Measurements from ENCODE around the gene MAN2A1.

GRCh38 chr5:109721741-109722140 lies 32.0 kb downstream of the MAN2A1 start:
- TF ChIP-seq CTCF (IDR thresholded peaks at IDR 0.05; ENCODE audit: poor library complexity, severe bottlenecking): no peak
- no peak for TF ChIP-seq TAF1 (IDR thresholded peaks at IDR 0.05; ENCODE audit: low read depth)
- peak; percentile 86 for TF ChIP-seq POLR2AphosphoS5 (IDR thresholded peaks at IDR 0.05)
- no peak for TF ChIP-seq SMC3 (conservative IDR thresholded peaks at IDR 0.05; ENCODE audit: poor library complexity)
- no peak for TF ChIP-seq MXI1 (conservative IDR thresholded peaks at IDR 0.05; ENCODE audit: poor library complexity, severe bottlenecking)
- no peak for TF ChIP-seq EZH2 (IDR thresholded peaks at IDR 0.05; ENCODE audit: borderline replicate concordance, insufficient read depth, low read length, poor library complexity, severe bottlenecking)

All from neural cell (in vitro differentiated cells).